ENCODE results near the gene PRPH. TPM values are rescaled to one million over a fixed set of nuclear protein-coding genes. Genes with fewer than 3 reads are reported as not detected.
A peak's percentile ranks its signal among the peaks of the same experiment; 100 is the strongest.
"Not testable (repeated sequence)": the region's sequence is repeated elsewhere in the genome, so short reads cannot be mapped to it uniquely, and the experiment has no call there.

PRPH gene
- total RNA-seq, 1 experiment from 2014 or later, result 1.8 TPM

DNA sequence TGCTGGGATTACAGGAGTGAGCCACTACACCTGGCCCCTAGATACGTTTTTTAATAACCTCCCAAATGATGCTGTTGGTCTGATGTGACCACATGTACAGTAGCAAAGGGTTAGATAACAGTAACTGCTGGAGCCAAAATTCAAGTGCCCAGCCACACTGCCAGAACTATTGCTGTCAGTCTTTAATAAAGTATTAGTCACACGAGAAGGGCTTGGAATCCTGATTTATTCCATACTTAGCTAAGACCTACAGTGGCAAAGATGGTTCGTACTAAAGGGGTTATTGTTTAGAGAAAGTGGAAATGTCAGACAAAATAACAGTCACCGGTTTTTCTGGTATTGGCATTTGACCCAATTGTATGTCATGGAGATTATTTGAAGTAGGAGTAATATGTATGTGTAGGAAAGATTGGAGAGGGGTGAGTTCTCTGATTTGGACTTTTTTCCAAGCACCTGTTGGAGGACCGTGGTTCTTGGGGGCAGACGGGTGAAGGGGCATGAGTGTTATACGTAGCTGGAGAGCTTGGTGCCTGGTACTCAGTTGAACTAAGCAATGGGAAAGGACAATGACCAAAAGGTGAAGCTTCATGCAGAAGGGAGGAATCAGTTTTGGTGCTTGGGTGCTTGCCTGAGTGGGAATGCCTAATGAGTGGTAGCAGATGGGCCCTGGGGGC, 20.4 kb upstream of the PRPH start:
- DNase-seq (ENCODE audit: low spot score), result no peak
- in situ Hi-C loops (cut with HindIII; ENCODE audit: low sequenced_read_pairs), result no loop called here

DNA sequence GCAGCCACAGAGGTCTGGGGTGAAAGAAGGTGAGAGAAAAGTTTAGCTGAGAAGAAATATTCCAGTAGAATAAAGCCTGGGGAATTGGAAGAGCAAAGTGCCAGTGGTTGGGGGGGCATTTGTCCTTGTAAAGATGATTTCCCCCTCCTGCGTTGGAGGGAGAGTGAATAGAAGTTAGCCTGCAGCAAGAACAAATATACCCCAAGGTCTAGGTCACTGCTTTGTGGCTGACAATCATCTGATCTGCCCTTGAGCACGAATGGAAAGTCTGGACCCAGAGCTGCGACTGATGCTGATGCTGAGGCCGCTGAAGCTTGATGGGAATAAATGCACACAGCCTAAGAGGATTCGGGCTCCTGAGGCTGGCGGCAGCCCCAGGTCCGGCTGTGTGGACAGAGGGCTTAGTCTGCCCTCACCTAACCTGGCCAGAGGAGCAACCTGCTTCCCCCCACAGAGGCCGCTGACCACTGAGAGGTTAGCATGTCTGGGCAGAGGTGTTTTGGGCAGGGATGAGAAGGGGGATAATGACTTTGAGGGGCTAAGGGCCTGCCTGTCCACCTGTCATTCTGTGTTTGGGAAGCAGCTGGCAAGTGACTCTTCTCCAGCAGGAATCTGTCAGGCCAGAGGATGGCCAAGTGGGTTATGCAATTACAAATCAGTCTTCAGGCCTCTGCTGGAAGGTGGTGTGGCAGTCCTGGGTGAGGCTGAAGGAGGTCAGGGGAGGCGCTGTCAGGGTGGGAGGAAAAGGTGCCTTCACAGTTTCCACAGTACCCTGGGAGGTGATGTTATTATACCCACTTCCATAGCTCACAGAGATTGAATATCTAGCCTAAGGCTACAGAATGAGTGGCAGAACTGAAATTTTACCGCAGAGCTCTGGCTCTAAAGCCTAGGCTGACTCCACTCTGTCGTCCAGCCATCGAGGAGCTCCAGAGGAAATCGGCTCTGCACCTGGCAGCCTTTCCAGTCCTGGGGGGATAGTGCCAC, 18.4 kb upstream of the PRPH start:
- peak; percentile 64 for DNase-seq (ENCODE audit: low spot score)
- in situ Hi-C loops (cut with HindIII; ENCODE audit: low sequenced_read_pairs), result no loop called here

DNA sequence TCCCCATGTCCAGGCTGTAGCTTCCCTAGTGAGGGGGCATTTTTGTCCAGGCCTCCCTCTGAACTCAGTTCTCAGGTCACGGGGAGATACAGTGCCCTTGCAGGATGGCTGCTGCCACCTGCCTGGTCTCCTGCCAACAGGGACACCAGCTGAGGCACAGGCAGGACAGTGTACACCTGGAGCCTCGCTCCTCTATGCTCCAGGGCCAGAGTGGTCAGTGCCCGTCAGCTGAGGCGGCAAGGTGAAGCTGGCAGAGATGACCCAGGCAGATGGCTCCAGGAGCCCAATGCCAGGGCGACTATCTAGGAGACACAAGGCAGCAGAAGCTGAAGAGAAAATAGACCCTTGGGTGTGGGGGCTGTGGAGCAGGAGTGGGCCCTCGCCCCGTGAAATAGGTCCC, 17.5 kb upstream of the PRPH start:
- in situ Hi-C loops (cut with HindIII; ENCODE audit: low sequenced_read_pairs), result no loop called here
- peak; percentile 79 for DNase-seq (ENCODE audit: low spot score)

DNA sequence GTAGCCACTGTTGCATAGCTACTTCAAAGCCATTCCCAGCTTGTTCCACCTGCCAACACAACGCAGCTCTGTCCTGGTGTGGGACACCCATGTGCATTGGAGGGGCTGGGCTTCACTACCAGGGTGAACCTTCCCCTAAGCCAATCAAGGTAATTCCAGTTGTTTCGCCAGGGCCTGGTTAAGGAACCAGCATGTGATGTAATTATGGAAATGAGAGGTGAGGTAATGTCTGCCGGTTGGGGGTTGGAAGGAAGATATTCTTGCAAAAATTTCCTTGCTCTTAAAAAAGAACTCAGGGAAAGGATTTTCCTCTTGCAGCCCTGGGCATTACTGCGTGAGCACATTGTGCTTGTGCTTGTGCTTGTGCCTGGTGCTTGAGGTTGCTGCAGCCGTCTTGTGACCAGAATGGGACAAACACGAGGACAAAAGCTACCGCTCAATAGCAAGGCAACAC, 15.2 kb upstream of the PRPH start:
- in situ Hi-C loops (cut with HindIII; ENCODE audit: low sequenced_read_pairs), result no loop called here
- peak; percentile 42 for DNase-seq (ENCODE audit: low spot score)

DNA sequence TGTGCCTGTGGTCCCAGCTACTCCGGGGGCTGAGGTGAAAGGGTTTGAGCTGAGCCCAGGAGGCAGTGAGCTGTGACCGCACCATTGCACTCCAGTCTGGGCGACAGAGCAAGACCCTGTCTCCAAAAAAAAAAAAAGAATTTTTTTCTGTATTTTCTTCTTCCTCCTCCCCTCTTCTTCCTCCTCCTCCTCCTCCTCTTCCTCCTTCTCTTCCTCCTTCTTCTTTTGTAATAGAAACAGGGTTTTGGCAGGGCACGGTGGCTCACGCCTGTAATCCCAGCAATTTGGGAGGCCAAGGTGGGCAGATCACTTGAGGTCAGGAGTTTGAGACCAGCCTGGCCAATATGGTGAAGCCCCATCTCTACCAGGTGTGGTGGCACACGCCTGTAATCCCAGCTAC, 14.4 kb upstream of the PRPH start:
- in situ Hi-C loops (cut with HindIII; ENCODE audit: low sequenced_read_pairs), result not testable (repeated sequence)

DNA sequence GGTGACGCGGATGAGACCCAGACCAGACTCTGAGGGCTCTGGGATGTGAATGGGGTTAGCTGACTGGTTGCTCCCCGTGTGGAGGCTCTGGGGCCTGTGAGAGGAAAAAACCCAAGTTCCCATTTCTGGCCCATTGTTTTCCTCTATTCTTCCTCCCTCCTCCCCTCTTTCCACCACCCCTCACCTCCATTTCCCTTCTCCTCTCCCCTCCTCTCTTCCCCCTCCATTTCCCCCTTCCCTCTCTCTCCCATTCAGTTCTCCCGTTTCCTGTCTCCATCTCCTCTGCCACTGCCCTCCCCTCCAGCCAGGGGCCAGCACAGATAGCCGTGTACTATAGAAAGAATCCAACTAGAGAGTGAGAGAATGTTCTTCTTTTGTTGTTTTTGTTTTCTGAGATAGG, 12.6 kb upstream of the PRPH start:
- in situ Hi-C loops (cut with HindIII; ENCODE audit: low sequenced_read_pairs), result no loop called here
- DNase-seq (ENCODE audit: low spot score), result no peak

More for the DNA sequence above, 14.4 kb upstream of the PRPH start:
- not testable (repeated sequence) for DNase-seq (ENCODE audit: low spot score)

DNA sequence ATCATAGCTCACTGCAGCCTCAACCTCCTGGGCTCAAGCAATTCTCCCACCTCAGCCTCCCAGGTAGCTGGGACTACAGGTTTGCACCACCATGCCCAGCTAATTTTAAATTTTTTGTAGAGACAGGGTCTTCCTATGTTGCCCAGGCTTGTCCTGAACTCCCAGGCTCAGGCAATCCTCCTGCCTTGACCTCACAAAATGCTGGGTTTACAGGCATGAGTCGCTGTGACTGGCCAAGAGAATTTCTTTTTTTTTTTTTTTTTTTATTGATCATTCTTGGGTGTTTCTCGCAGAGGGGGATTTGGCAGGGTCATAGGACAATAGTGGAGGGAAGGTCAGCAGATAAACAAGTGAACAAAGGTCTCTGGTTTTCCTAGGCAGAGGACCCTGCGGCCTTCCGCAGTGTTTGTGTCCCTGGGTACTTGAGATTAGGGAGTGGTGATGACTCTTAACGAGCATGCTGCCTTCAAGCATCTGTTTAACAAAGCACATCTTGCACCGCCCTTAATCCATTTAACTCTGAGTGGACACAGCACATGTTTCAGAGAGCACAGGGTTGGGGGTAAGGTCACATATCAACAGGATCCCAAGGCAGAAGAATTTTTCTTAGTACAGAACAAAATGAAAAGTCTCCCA, 12.1 kb upstream of the PRPH start:
- in situ Hi-C loops (cut with HindIII; ENCODE audit: low sequenced_read_pairs); DNase-seq (ENCODE audit: low spot score): not testable (repeated sequence)

DNA sequence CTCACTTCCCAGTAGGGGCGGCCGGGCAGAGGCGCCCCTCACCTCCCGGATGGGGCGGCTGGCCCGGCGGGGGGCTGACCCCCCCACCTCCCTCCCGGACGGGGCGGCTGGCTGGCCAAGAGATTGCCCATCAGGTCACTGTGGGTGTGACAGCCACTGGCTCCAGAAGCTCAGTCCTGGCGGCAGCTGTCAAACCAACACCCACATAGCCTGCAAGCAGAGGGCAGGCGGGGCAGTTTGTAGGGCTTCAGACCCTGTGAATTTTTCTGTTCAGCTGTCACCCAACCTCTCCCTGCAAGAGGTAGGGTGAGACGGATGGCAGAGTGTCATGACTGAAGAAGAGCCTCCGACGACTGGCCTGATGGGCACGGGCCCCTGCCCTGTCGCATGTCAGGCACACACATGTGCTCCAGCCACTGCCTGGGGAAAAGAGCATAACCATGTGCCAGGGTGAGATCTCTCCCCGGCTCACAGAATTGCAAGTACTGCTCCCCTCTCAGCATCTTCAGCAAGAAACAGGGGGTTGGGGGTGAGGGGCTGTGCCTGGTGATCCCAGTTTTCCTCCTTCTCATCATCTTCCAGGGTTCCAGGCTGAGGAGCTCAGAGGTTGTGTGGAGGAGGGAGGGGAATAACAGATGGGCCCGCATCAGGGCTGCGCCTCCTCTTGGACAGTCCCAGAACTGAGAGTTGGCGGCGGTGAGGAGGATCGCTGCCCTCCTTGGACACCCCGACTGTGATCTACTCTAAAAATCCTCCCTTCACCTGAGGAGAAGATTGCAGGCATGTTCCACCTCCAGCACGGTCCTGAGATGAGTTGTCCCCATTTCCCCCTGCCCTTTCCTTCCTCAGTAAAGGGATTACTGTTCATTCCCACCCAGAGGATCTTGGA, 11.2 kb upstream of the PRPH start:
- DNase-seq (ENCODE audit: low spot score), result no peak
- in situ Hi-C loops (cut with HindIII; ENCODE audit: low sequenced_read_pairs), result no loop called here

DNA sequence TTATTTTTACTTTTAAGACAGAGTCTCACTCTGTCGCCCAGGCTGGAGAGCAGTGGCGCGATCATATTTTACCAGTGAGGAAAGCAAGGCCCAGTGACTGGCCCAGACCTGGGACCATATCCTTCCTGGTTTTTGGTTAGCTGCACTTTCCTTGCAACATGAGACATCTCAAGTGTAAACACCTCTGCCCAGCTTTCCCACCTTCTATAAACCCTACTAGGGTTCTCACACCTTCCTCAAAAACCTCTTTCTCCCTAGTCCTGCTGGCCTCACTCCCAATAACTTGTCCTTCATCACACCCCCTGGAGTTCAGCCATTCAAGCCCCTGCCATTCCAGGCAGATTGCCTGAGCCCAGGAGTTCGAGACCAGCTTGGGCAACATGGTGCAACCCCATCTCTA, 10.3 kb upstream of the PRPH start:
- in situ Hi-C loops (cut with HindIII; ENCODE audit: low sequenced_read_pairs), result no loop called here

DNA sequence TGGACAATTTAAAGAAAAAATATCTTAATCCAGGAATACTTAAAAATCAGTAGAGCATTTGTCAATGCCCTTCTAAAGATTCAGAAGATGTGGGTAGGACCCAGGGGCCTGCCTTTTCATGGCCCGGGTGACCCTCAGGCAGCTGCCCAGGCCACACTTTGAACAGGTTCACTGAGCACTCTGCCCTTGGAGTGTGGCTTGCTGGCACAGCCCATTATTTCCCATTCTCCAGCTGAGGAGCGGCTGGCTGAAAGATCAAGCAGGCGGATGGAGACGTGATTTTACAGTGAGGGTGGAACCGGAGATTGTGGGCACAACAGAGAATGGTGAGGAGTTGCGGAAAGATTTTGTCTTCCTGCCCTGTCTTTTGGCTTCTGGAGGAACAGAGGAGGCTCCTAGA, 7.1 kb upstream of the PRPH start:
- DNase-seq (ENCODE audit: low spot score), result no peak
- in situ Hi-C loops (cut with HindIII; ENCODE audit: low sequenced_read_pairs), result no loop called here

More for the DNA sequence above, 10.3 kb upstream of the PRPH start:
- DNase-seq (ENCODE audit: low spot score), result no peak

DNA sequence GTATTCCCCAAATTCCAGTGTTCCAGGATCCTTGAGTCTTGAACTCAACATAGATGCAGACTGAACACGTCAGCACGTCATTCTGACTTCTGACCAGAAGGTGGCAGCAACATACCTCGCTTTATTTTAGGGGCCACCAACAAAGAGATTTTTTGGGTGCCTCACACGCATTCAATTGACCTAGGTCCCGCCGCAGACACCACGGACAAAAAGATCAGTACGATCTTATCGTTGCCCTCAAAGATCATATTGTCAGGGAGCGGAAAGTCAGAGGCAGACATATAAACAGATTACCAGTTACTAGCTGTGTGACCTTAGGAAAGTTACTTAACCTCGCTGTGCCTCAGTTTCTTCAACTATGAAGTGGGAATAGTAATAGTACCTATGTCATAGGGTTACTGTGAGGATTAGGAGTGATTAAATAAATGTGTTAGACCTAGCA, 6.5 kb upstream of the PRPH start:
- DNase-seq (ENCODE audit: low spot score), result peak; percentile 72
- in situ Hi-C loops (cut with HindIII; ENCODE audit: low sequenced_read_pairs), result no loop called here

DNA sequence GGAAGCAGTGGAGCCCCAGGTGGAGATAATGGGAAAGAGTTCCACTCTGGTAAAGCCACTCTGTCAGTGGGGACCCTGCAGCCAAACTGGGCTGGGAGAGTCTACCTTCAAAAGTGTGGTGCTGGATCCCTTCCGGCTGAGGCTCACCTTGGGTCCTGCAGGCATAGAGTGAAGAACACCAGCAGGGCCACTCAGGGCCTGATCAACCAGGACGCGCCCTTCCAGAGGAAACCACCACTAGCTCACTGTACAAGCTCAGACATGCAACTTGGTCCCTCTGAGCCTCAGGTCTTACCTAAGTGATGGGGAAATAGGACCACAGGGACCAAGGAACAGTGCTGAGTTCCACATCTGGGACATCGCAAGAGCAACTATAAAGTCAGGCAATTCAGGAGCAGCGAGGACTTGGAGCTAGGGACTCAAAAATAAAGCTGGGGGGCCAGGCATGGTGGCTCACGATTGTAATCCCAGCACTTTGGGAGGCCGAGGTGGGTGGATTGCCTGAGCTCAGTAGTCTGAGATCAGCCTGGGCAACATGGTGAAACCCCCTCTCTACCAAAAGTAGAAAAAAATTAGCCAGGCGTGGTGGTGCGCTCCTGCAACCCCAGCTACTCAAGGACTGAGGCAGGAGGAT, 5.9 kb upstream of the PRPH start:
- in situ Hi-C loops (cut with HindIII; ENCODE audit: low sequenced_read_pairs), result no loop called here
- DNase-seq (ENCODE audit: low spot score), result no peak

DNA sequence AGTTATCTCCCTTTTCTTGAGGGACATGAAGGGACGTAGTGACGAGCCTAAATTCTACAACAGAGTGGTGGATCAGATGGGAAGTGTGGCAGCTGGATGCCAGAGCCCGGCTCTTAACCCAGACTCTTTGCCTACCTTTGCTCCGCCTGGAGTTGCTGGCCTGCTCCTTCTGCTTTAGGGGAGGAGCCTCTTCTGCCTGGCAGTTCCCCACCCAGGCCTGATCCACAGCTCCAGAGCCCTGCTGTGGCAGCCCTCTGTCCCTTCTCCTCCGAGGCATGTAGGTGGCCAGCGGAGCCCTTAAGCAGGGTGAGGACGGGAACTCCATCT, 2.3 kb upstream of the PRPH start:
- no peak for DNase-seq (ENCODE audit: low spot score)
- in situ Hi-C loops (cut with HindIII; ENCODE audit: low sequenced_read_pairs), result no loop called here

DNA sequence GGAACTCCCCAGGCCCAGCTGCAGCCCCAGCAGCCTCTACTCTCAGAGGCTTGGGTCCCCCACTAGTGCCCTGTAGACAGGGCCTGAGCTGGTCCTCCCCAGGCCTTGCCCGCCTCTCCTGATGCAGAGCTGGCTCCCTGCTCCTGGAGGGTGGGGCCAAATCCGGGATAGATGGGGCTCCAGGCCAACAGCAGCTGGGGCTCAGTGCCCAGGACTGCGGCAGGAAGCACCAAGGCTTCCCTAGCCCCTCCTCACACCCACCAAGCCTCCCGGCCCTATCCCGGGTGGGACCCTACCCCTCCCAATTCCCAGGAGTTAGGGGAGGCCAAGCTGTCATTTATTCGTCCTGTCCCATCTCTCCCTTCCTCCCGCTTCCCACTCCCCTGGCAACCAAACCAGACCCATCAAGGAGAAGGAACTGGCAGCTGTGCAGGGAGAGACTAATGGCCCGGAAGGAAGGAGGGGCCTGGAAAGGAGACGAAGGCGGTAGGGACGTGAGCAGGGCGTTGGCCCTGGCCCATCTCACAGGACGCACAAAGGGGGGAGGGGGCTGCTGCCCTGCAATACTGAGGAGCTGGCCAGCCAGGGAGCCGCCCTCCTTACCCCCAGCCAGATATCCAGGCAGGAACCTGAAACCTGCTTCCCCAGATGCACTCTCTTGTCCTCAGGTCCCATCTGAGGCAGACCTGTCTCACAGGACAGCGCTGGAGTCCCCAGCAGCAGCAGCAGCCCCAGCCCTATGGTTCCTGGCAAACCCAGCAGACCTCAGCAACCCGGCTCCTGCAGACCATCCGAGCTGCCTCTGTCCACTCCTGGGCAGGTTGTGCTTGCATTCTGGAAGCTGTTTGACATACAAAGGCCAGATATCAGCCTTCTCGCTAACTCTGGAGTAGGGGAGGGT, 1.6 kb upstream of the PRPH start:
- DNase-seq (ENCODE audit: low spot score), result no peak
- in situ Hi-C loops (cut with HindIII; ENCODE audit: low sequenced_read_pairs), result no loop called here

DNA sequence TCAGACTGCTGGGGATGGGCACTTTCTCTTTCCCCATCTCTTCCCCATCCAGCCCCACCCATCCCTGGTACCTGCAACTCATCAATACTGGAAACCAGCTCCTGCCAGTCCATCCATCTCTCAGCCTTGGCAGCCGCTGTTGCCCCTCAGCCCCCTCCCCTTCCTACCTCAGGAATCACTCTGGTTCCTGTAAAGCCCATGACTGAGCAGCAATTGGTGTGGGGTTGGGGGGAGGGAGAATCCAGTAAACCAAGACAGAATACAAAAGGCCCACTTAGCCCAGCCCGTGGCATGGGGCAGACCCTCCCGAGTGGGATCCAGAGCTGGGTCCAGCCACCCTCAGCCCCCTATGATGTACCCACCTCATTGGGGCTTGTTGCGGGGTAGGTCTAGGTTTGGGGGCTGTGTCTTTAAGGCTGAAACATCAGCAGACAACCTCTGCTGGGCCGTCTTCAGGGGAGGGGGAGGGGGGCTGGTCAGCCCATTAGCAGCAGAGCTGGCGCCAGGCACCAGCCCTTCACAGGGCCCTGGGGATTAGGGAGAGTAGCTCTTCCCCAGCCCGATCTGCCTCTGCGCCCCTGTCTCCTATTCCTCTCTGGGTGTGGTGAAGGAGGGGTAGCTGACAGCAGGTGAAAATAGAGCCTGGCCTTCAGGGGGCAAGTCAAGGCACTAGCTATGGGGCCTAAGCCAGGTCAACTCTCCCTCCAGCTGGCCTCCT, 702 bp upstream of the PRPH start:
- DNase-seq (ENCODE audit: low spot score), result no peak
- in situ Hi-C loops (cut with HindIII; ENCODE audit: low sequenced_read_pairs), result no loop called here

DNA sequence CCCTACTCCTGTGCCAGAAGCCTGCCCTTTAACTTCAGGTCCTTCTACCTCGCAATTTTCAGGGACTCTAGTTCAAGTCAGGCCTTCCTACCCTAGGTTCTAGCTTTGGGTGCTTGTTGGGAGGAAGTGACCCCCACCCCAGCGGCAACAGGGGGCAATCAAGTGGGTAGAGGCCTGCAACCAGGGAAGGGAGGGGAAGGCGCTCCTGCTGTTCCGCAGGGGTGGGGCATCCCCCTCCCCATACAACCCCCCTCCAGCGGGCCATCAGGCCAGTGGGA, 204 bp upstream of the PRPH start:
- in situ Hi-C loops (cut with HindIII; ENCODE audit: low sequenced_read_pairs), result no loop called here
- DNase-seq (ENCODE audit: low spot score), result no peak

Measured in G401 (cell line).